ENCODE results near the gene TCF19. TPM values are rescaled to one million over a fixed set of nuclear protein-coding genes. Genes with fewer than 3 reads are reported as not detected.

TCF19 gene
- total RNA-seq, 3 donors from 2014 or later = 2.3 to 8.5 (median 6.1) TPM

GRCh38 chr6:31202259-31203166 lies 44.1 kb downstream of the TCF19 start:
- Histone ChIP-seq H3K36me3 (no peaks in the 10 kb centered on the region), H3K27ac (peak overlapping the region; percentile 90 to 94), H3K9me3 (peaks cover 0 to 9% of the 10 kb centered on the region in 2 donors), H3K27me3 (no peaks in the 10 kb centered on the region), H3K4me1 (peaks cover 0 to 6% of the 10 kb centered on the region in 2 donors), H3K4me3 (peak overlapping the region in 1 of 3 donors; percentile 57)
- no peak for DNase-seq (ENCODE audit: low spot score in 2 of 2)
- TF ChIP-seq POLR2AphosphoS5 (IDR thresholded peaks at IDR 0.05) (no peak), POLR2A (IDR thresholded peaks at IDR 0.05) (no peak), CTCF (IDR thresholded peaks at IDR 0.05) (no peak)
- intact Hi-C loops (cut with DNase I; ENCODE audit: low total_unique reads) = no loop called here

DNA sequence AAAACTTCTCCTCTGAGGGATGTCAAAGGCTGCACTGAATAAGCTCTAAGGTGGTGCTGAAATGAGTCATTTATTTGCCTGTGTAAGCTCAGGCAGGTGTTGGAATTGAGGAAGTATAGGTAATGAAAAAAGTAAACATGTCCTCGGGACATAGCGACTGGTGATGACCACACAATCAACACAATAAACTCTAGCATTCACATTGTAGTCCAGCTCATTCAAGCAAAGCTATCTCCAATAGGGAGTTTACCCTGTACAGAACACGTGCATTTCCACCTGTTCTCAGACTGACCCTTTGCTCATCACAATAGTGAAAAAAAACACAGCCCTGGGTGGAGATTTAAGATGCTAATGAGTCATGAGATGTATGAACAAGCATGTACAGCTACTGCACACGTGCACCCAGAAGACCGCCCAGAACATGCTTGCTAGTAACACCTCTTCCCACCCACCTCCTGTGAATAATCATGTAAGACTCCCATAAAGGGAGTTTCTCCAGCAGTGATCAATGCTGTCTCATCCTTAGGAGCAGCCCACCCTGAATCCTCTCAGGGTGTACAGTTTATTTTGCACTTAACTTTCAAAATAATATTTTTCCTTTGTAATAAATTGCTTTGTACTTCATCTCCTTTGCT lies 45.1 kb downstream of the TCF19 start:
- no peaks in the 10 kb centered on the region for H3K36me3 ChIP-seq
- H3K9me3 ChIP-seq = peaks cover 0 to 9% of the 10 kb centered on the region in 2 donors
- no peaks in the 10 kb centered on the region for H3K27me3 ChIP-seq
- TF ChIP-seq POLR2A (IDR thresholded peaks at IDR 0.05) (no peak), POLR2AphosphoS5 (IDR thresholded peaks at IDR 0.05) (peak in 2 of 3 donors; percentile 55 to 77)
- peaks cover 0 to 11% of the 10 kb centered on the region in 2 donors for H3K4me1 ChIP-seq
- peak in 1 of 2 donors; percentile 54 for DNase-seq (ENCODE audit: low spot score in 2 of 2)
- H3K27ac ChIP-seq = peak overlapping the region; percentile 90 to 94
- intact Hi-C loops (cut with DNase I; ENCODE audit: low total_unique reads) = no loop called here
- H3K4me3 ChIP-seq = peak overlapping the region; percentile 32 to 57 (median 53)

DNA sequence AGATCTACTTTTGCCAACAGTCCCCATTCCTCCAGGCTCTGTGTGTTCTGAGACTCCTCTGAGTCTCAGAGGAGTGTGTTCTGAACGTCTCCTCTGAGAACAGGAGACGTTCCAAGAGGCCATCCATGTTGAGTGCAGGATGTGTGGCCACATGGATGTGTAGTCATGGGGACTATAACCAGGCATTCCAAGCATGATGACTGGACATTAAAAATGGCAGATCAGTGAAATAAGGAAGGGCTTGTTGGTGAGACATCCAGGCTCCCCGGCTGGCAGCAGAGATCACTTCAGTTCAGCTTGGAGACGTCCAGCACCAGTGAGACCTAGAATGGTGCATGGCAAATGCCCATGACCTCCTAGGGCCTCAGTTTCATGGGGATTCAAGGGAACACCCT lies 46.4 kb downstream of the TCF19 start:
- Histone ChIP-seq H3K9me3 (peaks cover 0 to 9% of the 10 kb centered on the region in 2 donors), H3K27ac (peak overlapping the region; percentile 90 to 94), H3K4me1 (peaks cover 0 to 15% of the 10 kb centered on the region in 2 donors), H3K27me3 (no peaks in the 10 kb centered on the region), H3K36me3 (no peaks in the 10 kb centered on the region), H3K4me3 (peak overlapping the region in 1 of 3 donors; percentile 53)
- TF ChIP-seq CTCF (IDR thresholded peaks at IDR 0.05) = no peak
- TF ChIP-seq POLR2AphosphoS5 (IDR thresholded peaks at IDR 0.05) = no peak
- no peak for TF ChIP-seq POLR2A (IDR thresholded peaks at IDR 0.05)
- no peak for DNase-seq (ENCODE audit: low spot score in 2 of 2)
- intact Hi-C loops (cut with DNase I; ENCODE audit: low total_unique reads) = no loop called here

- no peaks in the 10 kb centered on the region for H3K36me3 ChIP-seq
- H3K4me1 ChIP-seq = peaks cover 0 to 15% of the 10 kb centered on the region in 2 donors
- peaks cover 0 to 5% of the 10 kb centered on the region in 2 donors for H3K9me3 ChIP-seq
- intact Hi-C loops (cut with DNase I; ENCODE audit: low total_unique reads) = no loop called here
- TF ChIP-seq POLR2AphosphoS5 (IDR thresholded peaks at IDR 0.05) (no peak), CTCF (IDR thresholded peaks at IDR 0.05) (no peak), POLR2A (IDR thresholded peaks at IDR 0.05) (no peak)
- H3K27ac ChIP-seq = no peak overlapping the region
- H3K27me3 ChIP-seq = no peaks in the 10 kb centered on the region
- DNase-seq (ENCODE audit: low spot score in 2 of 2) = no peak
- no peak overlapping the region for H3K4me3 ChIP-seq
Measured at GRCh38 chr6:31205638-31206037, 47.2 kb downstream of the TCF19 start.

DNA sequence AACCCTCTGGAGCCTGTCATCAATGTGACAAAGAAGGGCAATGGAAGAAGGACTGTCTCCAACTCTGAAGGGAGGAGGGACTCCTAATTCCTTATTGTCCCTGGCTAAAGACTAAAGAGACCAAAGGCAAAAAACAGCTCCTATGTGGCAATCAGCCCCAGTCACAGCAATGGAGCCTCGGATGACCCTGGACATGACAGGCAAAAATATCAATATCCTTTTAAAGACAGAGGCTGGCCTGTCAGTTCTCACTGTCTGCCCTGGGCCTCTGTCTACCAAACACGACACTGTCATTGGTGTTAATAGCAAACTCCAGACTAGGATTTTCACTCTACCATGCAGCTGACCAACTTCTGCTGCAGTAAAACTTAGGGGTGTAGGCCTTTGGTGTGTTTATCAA lies 50.1 kb downstream of the TCF19 start:
- intact Hi-C loops (cut with DNase I; ENCODE audit: low total_unique reads) = no loop called here
- peak overlapping the region; percentile 36 to 50 for H3K27ac ChIP-seq
- H3K27me3 ChIP-seq = no peaks in the 10 kb centered on the region
- H3K36me3 ChIP-seq = no peaks in the 10 kb centered on the region
- H3K4me1 ChIP-seq = peaks cover 0 to 9% of the 10 kb centered on the region in 2 donors
- no peak for DNase-seq (ENCODE audit: low spot score in 2 of 2)
- no peak for TF ChIP-seq POLR2A (IDR thresholded peaks at IDR 0.05)
- no peak for TF ChIP-seq CTCF (IDR thresholded peaks at IDR 0.05)
- TF ChIP-seq POLR2AphosphoS5 (IDR thresholded peaks at IDR 0.05) = no peak
- H3K9me3 ChIP-seq = no peaks in the 10 kb centered on the region
- no peak overlapping the region for H3K4me3 ChIP-seq
